Neural crest cell (in vitro differentiated cells): ENCODE data around the gene CNNM1. TPM values are rescaled to one million over a fixed set of nuclear protein-coding genes. Genes with fewer than 3 reads are reported as not detected.

Experiments used
- DNase-seq: peaks from one replicate; pipeline ENCODE4 v3.0.0; 2021; ENCODE audit warnings: low read depth, mixed read lengths, low spot score
- H3K27ac Mint-ChIP-seq: one replicate; pipeline ENCODE4 v1.8.0; 2021; ENCODE audit warnings: mild to moderate bottlenecking, mixed read lengths; ENCODE audit not compliant: unreplicated experiment
- H3K27me3 Mint-ChIP-seq: 2 replicates; pipeline ENCODE4 v1.8.0; 2021; ENCODE audit warnings: low read depth, mild to moderate bottlenecking, mixed read lengths
- H3K36me3 Mint-ChIP-seq: 2 replicates; pipeline ENCODE4 v1.8.0; 2021; ENCODE audit warnings: low read depth, mild to moderate bottlenecking, mixed read lengths
- H3K4me1 Mint-ChIP-seq: 2 replicates; pipeline ENCODE4 v1.8.0; 2021; ENCODE audit warnings: mixed read lengths
- H3K4me3 Mint-ChIP-seq: one replicate; pipeline ENCODE4 v1.8.0; 2021; ENCODE audit warnings: mild to moderate bottlenecking, mixed read lengths
- H3K9me3 Mint-ChIP-seq: 2 replicates; pipeline ENCODE4 v1.8.0; 2021; ENCODE audit warnings: mixed read lengths
- CTCF ChIP-seq: fragments of 200-600 bp; sonication (generic); conservative IDR thresholded peaks from 2 replicates; pipeline ENCODE4 v1.5.0; 2021; ENCODE audit warnings: antibody characterized with exemption, mild to moderate bottlenecking
- total RNA-seq: library from RNA; stranded (reverse); gene quantifications from 2 replicates; pipeline ENCODE4 v1.2.1, GENCODE V29; 2021

CNNM1 gene
- total RNA-seq, 1 donor from 2014 or later, result 2.0 TPM

GRCh38 chr10:99422529-99423096, 93.5 kb downstream of the CNNM1 start:
- Mint-ChIP-seq H3K4me3 (no peak overlapping the region), H3K27me3 (no peaks in the 10 kb centered on the region), H3K27ac (no peak overlapping the region), H3K9me3 (no peaks in the 10 kb centered on the region), H3K4me1 (no peaks in the 10 kb centered on the region), H3K36me3 (peaks cover 17% of the 10 kb centered on the region)
- no peak for DNase-seq
- no peak for TF ChIP-seq CTCF

GRCh38 chr10:99424656-99425055, 95.5 kb downstream of the CNNM1 start:
- H3K27ac Mint-ChIP-seq, result no peak overlapping the region
- peaks cover 5% of the 10 kb centered on the region for H3K36me3 Mint-ChIP-seq
- no peaks in the 10 kb centered on the region for H3K9me3 Mint-ChIP-seq

GRCh38 chr10:99425204-99425603, 96.0 kb downstream of the CNNM1 start:
- Mint-ChIP-seq H3K27me3 (no peaks in the 10 kb centered on the region), H3K9me3 (no peaks in the 10 kb centered on the region), H3K4me3 (peak overlapping the region; percentile 2), H3K27ac (no peak overlapping the region), H3K36me3 (peaks cover 2% of the 10 kb centered on the region), H3K4me1 (peaks cover 9% of the 10 kb centered on the region)
- no peak for DNase-seq
- no peak for TF ChIP-seq CTCF

More at GRCh38 chr10:99424656-99425055, 95.5 kb downstream of the CNNM1 start:
- H3K4me3 Mint-ChIP-seq, result no peak overlapping the region
- TF ChIP-seq CTCF, result no peak
- no peak for DNase-seq
- no peaks in the 10 kb centered on the region for H3K27me3 Mint-ChIP-seq
- H3K4me1 Mint-ChIP-seq, result peaks cover 6% of the 10 kb centered on the region

- no peak for TF ChIP-seq CTCF
- Mint-ChIP-seq H3K27me3 (no peaks in the 10 kb centered on the region), H3K4me3 (no peak overlapping the region), H3K27ac (no peak overlapping the region), H3K4me1 (peaks cover 22% of the 10 kb centered on the region), H3K9me3 (no peaks in the 10 kb centered on the region), H3K36me3 (peaks cover 3% of the 10 kb centered on the region)
- DNase-seq, result no peak
These were observed 97.5 kb downstream of the CNNM1 start for GRCh38 chr10:99426689-99427088.

GRCh38 chr10:99427566-99428190, 98.5 kb downstream of the CNNM1 start:
- no peaks in the 10 kb centered on the region for H3K27me3 Mint-ChIP-seq
- no peak overlapping the region for H3K27ac Mint-ChIP-seq
- DNase-seq, result no peak
- TF ChIP-seq CTCF, result no peak
- peaks cover 3% of the 10 kb centered on the region for H3K36me3 Mint-ChIP-seq
- no peaks in the 10 kb centered on the region for H3K9me3 Mint-ChIP-seq
- no peak overlapping the region for H3K4me3 Mint-ChIP-seq
- H3K4me1 Mint-ChIP-seq, result peaks cover 29% of the 10 kb centered on the region
